Ascending aorta (tissue), 2 donors: ENCODE measurements around the gene RAB27A. TPM values are rescaled to one million over a fixed set of nuclear protein-coding genes. Genes with fewer than 3 reads are reported as not detected.
A peak's percentile ranks its signal among the peaks of the same experiment; 100 is the strongest.
"Not testable (repeated sequence)": the region's sequence is repeated elsewhere in the genome, so short reads cannot be mapped to it uniquely, and the experiment has no call there.

Source experiments
- DNase-seq, 2 donors: peaks; one replicate each; pipeline ENCODE4 v3.0.0-alpha.2; 2019; ENCODE audit warnings: low spot score in 2 of 2
- H3K27ac ChIP-seq, 2 donors: fragments of 200-600 bp; sonication (generic); one replicate each; pipeline ENCODE4 v1.5.1; 2016 to 2017; ENCODE audit warnings: mild to moderate bottlenecking in 1 of 2
- H3K27me3 ChIP-seq: fragments of 200-600 bp; sonication (generic); one replicate; pipeline ENCODE4 v1.5.1; 2017
- H3K36me3 ChIP-seq, 2 donors: fragments of 200-600 bp; sonication (generic); one replicate each; pipeline ENCODE4 v1.5.1; 2016
- H3K4me1 ChIP-seq, 2 donors: fragments of 200-600 bp; sonication (generic); one replicate each; pipeline ENCODE4 v1.5.1; 2016 to 2017; ENCODE audit warnings: mild to moderate bottlenecking in 1 of 2
- H3K4me3 ChIP-seq, 2 donors: fragments of 200-600 bp; sonication (generic); one replicate each; pipeline ENCODE4 v1.5.1; 2016 to 2017; ENCODE audit warnings: mild to moderate bottlenecking in 1 of 2
- H3K9me3 ChIP-seq, 2 donors: fragments of 200-600 bp; sonication (generic); one replicate each; pipeline ENCODE4 v1.5.1; 2016
- intact Hi-C: fragments of 100-400 bp; cut with DNase I; formaldehyde crosslinking; loops from one replicate; pipeline ENCODE4 v1.15.1; 2023
- total RNA-seq: library from RNA; depleted of rRNA; stranded (reverse); fragments of >200 nt; gene quantifications from one replicate; pipeline ENCODE4 v1.1.0, GENCODE V29; 2016
- TF ChIP-seq, protein P1 (sequence below), 3 experiments: fragments of 200-600 bp in 2 of 3; fragments of 450-650 bp in 1 of 3; sonication (generic) in 2 of 3; IDR thresholded peaks; one replicate each; pipeline ENCODE4 v1.5.1; 2016 to 2019; ENCODE audit warnings: antibody characterized with exemption in 3 of 3, mild to moderate bottlenecking in 1 of 3, moderate library complexity in 1 of 3

The RAB27A gene
- total RNA-seq, 1 donor from 2014 or later, result 17.9 TPM

GRCh38 chr15:55322467-55322866, 32.9 kb upstream of the RAB27A start:
- Histone ChIP-seq H3K4me1 (peaks cover 0 to 15% of the 10 kb centered on the region in 2 donors), H3K9me3 (no peaks in the 10 kb centered on the region), H3K27ac (no peak overlapping the region), H3K27me3 (no peaks in the 10 kb centered on the region), H3K36me3 (peaks cover 2 to 5% of the 10 kb centered on the region in 2 donors), H3K4me3 (no peak overlapping the region)
- TF ChIP-seq, protein P1, sequence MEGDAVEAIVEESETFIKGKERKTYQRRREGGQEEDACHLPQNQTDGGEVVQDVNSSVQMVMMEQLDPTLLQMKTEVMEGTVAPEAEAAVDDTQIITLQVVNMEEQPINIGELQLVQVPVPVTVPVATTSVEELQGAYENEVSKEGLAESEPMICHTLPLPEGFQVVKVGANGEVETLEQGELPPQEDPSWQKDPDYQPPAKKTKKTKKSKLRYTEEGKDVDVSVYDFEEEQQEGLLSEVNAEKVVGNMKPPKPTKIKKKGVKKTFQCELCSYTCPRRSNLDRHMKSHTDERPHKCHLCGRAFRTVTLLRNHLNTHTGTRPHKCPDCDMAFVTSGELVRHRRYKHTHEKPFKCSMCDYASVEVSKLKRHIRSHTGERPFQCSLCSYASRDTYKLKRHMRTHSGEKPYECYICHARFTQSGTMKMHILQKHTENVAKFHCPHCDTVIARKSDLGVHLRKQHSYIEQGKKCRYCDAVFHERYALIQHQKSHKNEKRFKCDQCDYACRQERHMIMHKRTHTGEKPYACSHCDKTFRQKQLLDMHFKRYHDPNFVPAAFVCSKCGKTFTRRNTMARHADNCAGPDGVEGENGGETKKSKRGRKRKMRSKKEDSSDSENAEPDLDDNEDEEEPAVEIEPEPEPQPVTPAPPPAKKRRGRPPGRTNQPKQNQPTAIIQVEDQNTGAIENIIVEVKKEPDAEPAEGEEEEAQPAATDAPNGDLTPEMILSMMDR (IDR thresholded peaks at IDR 0.05), result no peak
- no peak for DNase-seq
- intact Hi-C loops, result no loop called here

GRCh38 chr15:55320963-55321362, 31.4 kb upstream of the RAB27A start:
- TF ChIP-seq, protein P1 (IDR thresholded peaks at IDR 0.05), result no peak
- Histone ChIP-seq H3K36me3 (peaks cover 2 to 5% of the 10 kb centered on the region in 2 donors), H3K9me3 (no peaks in the 10 kb centered on the region), H3K27ac (no peak overlapping the region), H3K4me3 (no peak overlapping the region), H3K27me3 (no peaks in the 10 kb centered on the region), H3K4me1 (peaks cover 0 to 17% of the 10 kb centered on the region in 2 donors)
- intact Hi-C loops, result no loop called here
- no peak for DNase-seq

DNA sequence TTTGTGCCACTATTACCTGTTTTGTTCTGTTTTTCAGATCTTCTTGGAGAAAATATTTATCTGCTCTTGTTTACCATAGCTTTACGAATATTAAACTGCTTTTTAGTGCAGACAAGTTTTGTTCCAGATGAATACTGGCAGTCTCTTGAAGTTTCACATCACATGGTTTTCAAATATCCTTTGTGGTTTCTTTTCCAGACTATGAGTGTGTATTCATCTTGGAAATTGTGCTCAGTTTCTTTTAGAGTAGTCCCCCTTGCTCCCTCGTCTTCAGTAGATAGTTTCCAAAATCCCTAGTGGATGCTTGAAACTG, 30.6 kb upstream of the RAB27A start:
- Histone ChIP-seq H3K9me3 (no peaks in the 10 kb centered on the region), H3K4me3 (peak overlapping the region; percentile 65 to 71), H3K27me3 (no peaks in the 10 kb centered on the region), H3K4me1 (peaks cover 0 to 17% of the 10 kb centered on the region in 2 donors), H3K36me3 (peaks cover 2 to 5% of the 10 kb centered on the region in 2 donors), H3K27ac (peak overlapping the region in 1 of 2 donors; percentile 28)
- TF ChIP-seq, protein P1 (IDR thresholded peaks at IDR 0.05), result no peak
- intact Hi-C loops, result no loop called here
- DNase-seq, result no peak

GRCh38 chr15:55319537-55320237, 30.1 kb upstream of the RAB27A start:
- TF ChIP-seq, protein P1 (IDR thresholded peaks at IDR 0.05), result no peak
- Histone ChIP-seq H3K4me1 (peaks cover 0 to 17% of the 10 kb centered on the region in 2 donors), H3K9me3 (no peaks in the 10 kb centered on the region), H3K27me3 (no peaks in the 10 kb centered on the region), H3K4me3 (peak overlapping the region; percentile 65 to 71), H3K36me3 (peaks cover 0 to 1% of the 10 kb centered on the region in 2 donors), H3K27ac (peak overlapping the region; percentile 89)
- intact Hi-C loops, result loop anchor here (2.0 kb wide), 1 partner anchor 89 kb away; the partner anchor contains the start of genes CCPG1 and PIERCE2
- DNase-seq, result peak in 1 of 2 donors; percentile 72

GRCh38 chr15:55318588-55319494, 29.2 kb upstream of the RAB27A start, which contains the start of the genes PIGB and PIGBOS1:
TSS of gene PIGB (plus strand) at chr15:55319222. CDS start at chr15:55319251, 29 bp downstream.
TSS of gene PIGBOS1 (minus strand) at chr15:55319123. CDS start at chr15:55317792, 1,331 bp downstream.
- peak; percentile 39 to 90 for DNase-seq
- Histone ChIP-seq H3K27ac (peak within 1 kb of the TSS; percentile 89), H3K9me3 (no peaks in the 10 kb centered on the region), H3K4me1 (peaks cover 0 to 17% of the 10 kb centered on the region in 2 donors), H3K4me3 (peak within 1 kb of the TSS; percentile 65 to 71), H3K27me3 (no peaks in the 10 kb centered on the region), H3K36me3 (no peaks in the 10 kb centered on the region)
- TF ChIP-seq, protein P1 (IDR thresholded peaks at IDR 0.05), result peak; percentile 6 to 15 (median 9)
- intact Hi-C loops, result loop anchor here (1.0 to 2.0 kb wide), 2 partner anchors 30 to 90 kb away; partner anchors contain the start of genes CCPG1, PIERCE2 and RAB27A

- intact Hi-C loops, H3K4me1 ChIP-seq, H3K9me3 ChIP-seq, H3K4me3 ChIP-seq, DNase-seq, H3K36me3 ChIP-seq, H3K27ac ChIP-seq, H3K27me3 ChIP-seq: not testable (repeated sequence)
Measured at GRCh38 chr15:55302801-55303200, 13.2 kb upstream of the RAB27A start.
